ENCODE data around the gene ZNF732.
"Not testable (repeated sequence)": the region's sequence is repeated elsewhere in the genome, so short reads cannot be mapped to it uniquely, and the experiment has no call there.

DNA sequence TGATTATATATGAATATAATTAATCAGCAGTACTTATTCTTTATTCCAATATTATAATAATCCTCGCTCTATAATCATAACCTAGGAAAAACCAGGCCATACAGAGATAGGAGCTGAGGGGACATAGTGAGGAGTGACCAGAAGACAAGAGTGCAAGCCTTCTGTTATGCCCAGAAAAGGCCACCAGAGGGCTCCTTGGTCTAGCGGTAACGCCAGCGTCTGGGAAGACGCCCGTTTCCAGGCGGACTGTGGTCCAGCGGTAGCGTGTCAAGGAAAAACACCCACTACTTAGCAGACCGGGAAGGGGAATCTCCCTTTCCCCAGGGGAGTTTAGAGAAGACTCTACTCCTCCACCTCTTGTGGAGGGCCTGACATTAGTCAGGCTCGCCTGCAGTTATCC lies 46.0 kb downstream of the ZNF732 start:
- TF ChIP-seq, protein P1, sequence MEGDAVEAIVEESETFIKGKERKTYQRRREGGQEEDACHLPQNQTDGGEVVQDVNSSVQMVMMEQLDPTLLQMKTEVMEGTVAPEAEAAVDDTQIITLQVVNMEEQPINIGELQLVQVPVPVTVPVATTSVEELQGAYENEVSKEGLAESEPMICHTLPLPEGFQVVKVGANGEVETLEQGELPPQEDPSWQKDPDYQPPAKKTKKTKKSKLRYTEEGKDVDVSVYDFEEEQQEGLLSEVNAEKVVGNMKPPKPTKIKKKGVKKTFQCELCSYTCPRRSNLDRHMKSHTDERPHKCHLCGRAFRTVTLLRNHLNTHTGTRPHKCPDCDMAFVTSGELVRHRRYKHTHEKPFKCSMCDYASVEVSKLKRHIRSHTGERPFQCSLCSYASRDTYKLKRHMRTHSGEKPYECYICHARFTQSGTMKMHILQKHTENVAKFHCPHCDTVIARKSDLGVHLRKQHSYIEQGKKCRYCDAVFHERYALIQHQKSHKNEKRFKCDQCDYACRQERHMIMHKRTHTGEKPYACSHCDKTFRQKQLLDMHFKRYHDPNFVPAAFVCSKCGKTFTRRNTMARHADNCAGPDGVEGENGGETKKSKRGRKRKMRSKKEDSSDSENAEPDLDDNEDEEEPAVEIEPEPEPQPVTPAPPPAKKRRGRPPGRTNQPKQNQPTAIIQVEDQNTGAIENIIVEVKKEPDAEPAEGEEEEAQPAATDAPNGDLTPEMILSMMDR (IDR thresholded peaks at IDR 0.05), result not testable (repeated sequence)
- not testable (repeated sequence) for TF ChIP-seq POLR2A (IDR thresholded peaks at IDR 0.05)
